ENCODE measurements around the gene SCAMP3.

DNA sequence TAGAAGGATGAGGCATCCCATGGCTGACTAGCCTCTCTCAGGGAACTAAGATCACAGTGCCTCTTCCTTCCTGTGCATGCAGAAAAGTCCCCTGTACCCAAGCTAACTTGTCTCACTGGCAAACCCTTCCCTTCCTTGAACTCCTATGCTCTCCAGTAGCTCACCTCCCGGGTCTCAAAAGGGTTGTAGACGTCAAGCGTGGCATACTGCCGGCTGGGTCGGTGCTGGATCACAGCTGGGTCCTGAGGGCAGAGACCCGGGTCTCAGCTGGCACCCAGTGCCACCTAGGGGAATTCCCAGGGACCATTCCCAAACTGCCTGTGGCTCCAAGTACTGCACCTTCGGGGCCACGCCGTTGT, 688 bp downstream of the SCAMP3 start:
- TF ChIP-seq, protein P1, sequence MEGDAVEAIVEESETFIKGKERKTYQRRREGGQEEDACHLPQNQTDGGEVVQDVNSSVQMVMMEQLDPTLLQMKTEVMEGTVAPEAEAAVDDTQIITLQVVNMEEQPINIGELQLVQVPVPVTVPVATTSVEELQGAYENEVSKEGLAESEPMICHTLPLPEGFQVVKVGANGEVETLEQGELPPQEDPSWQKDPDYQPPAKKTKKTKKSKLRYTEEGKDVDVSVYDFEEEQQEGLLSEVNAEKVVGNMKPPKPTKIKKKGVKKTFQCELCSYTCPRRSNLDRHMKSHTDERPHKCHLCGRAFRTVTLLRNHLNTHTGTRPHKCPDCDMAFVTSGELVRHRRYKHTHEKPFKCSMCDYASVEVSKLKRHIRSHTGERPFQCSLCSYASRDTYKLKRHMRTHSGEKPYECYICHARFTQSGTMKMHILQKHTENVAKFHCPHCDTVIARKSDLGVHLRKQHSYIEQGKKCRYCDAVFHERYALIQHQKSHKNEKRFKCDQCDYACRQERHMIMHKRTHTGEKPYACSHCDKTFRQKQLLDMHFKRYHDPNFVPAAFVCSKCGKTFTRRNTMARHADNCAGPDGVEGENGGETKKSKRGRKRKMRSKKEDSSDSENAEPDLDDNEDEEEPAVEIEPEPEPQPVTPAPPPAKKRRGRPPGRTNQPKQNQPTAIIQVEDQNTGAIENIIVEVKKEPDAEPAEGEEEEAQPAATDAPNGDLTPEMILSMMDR (conservative IDR thresholded peaks at IDR 0.05 in 1 of 2, IDR thresholded peaks at IDR 0.05 in 1 of 2; ENCODE audit: extremely low read depth in 1 of 2, insufficient read depth in 1 of 2, low read depth in 1 of 2, low read length in 2 of 2): peak in 1 of 2 donors; percentile 2
- TF ChIP-seq EZH2 (IDR thresholded peaks at IDR 0.05; ENCODE audit: borderline replicate concordance, low read length): no peak

Measured in mammary epithelial cell (primary cell).